GM18873 (cell line): ENCODE data around the gene IFNAR1.
"Not testable (repeated sequence)": the region's sequence is repeated elsewhere in the genome, so short reads cannot be mapped to it uniquely, and the experiment has no call there.

Source experiments
- ATAC-seq: cut with Tn5 transposase; IDR thresholded peaks from one replicate; pipeline ENCODE4 v1.9.1; 2021; ENCODE audit warnings: mild to moderate bottlenecking, moderate library complexity, moderate number of reproducible peaks; ENCODE audit not compliant: unreplicated experiment, low FRiP score

Gene IFNAR1

DNA sequence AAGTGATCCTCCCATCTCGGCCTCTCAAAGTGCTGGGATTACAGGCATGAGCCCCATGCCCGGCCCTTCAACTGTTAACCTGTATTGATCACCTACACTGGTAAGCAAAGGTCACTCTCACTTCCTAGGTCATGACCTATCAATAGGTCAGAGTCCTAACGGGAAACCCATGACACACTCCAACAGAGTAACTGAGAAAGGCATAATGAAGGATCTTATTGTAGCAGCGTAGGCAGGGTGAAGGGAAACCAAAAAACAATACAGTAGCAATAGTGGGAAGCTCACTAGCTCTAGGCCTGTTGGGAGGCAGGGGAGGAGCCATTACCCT is 19.5 kb upstream of the IFNAR1 start:
- ATAC-seq, result no peak

DNA sequence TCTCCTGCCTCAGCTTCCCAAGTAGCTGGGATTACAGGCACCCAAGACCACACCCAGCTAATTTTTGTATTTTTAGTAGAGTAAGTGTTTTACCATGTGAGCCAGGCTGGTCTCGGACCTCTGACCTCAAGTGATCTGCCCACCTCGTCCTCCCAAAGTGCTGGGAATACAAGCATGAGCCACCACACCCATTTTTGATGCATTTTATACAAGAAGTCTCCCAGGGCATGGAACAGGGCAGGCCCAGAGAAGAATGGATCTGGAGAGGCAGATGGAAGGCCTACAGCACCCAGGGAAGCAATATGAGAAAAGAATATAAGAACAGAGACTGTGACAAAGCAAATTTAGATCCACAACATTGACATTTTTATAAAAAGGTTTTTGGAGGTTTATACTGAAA is 18.8 kb upstream of the IFNAR1 start:
- no peak for ATAC-seq

DNA sequence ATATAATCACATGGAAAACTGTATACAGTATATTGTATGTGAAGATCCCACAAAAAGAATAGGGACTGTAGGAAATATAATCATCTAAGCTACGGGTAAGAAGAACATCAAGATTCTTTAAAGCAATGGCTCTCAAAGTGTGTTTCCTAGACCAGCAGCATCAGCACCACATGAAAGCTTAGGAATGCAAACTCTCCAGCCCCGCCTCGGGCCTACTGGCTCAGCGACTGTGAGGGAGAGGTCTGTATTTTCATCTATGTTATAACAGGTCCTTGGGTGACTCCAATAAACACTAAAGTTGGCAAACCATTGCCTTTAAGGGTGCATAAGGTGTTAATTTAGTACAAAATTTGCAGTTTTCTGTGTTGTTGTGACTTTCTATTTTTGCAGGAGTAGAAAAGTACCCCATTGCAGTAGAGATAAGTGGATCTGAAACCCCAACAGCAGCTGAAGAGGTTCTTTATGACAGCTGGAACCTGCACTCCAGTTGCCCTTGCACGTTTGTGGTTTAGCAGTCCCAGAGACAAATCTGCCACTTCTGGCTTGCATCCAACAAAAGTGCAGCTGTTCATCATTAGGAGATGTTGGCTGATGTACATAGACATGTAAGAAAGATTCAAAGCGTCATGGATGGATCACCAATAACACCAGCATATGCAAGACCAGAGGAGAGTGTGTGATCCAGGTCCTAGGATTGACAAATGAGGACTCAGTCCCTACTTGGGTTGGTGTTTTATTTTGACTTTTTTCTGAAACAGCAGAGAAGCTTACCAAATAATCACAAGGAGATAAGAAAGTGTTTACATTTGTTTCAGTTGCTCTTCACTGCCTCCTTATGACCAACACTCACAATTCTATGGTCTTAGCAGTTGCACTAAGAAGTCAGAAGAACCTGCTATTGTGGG is 15.9 kb upstream of the IFNAR1 start:
- peak; percentile 59 for ATAC-seq

DNA sequence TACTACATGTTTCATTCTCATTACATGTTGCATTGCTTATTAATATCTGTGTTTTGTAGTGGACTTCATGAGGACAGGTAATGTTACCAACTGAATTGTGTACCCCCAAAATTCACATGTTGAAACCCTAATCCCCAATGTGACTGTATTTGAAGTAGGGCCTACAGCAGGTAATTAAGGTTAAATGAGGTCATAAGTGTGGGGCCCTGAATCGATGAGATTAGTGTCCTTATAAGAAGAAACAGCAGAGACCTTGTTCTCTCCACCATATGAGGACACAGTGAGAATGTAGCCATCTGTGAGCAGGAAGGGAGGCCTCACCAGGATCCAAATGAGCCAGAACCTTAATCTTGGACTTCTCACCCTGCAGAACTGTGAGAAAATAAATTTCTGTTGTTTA is 15.0 kb upstream of the IFNAR1 start:
- ATAC-seq, result no peak

DNA sequence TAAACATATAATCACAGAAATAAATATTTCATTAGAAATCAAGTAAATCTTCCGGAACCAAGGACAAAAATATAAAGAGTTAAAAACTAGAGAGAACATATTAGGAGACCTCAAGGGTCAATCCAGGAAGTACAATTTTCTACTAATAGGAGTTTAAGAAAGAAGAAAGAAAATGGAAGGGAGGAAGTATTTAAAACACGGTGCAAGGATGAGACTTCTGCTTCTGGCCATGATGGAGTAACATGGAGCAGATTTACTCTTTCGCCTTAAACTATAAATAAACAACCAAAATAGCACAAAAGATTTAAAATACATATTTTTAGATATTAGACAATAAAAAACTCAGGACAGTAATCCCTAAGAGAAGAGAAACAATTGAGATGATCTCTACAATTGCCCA is 12.6 kb upstream of the IFNAR1 start:
- ATAC-seq, result no peak

DNA sequence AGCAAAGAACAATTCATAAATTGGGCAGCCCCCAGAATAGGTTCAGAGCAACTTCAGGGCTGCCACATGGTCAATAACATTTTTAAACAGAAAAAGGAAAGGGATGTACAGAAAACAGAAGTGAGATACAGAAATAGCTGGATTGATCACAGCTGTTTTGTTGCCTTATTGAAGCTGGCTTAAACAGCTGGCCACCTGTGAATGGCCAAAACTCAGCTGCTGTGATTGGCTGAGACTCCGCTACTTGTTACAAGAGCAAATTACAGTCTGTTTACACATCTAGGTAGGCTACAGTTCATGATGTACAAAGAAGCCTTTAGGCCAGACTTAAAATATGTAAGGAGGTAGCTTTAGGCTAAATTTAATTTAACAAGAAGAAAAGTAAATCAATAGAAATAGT is 11.6 kb upstream of the IFNAR1 start:
- no peak for ATAC-seq

DNA sequence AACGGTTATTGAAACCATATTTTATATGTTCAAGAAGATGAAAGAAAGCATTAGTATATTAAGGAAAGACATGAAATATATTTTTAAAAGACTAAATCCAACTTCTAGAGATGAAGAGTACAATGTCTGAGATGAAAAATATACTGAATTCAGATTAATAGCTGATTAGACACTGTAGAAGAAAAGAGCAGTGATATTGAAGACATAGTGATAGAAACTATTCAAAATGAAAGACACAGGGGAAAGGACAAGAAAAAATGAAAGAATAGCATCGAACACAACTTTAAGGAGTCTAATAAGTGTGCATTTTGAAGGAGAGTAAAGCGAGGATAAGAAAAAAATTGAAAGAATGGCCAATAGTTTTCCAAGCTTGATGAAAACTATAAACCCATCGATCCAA is 11.2 kb upstream of the IFNAR1 start:
- no peak for ATAC-seq

DNA sequence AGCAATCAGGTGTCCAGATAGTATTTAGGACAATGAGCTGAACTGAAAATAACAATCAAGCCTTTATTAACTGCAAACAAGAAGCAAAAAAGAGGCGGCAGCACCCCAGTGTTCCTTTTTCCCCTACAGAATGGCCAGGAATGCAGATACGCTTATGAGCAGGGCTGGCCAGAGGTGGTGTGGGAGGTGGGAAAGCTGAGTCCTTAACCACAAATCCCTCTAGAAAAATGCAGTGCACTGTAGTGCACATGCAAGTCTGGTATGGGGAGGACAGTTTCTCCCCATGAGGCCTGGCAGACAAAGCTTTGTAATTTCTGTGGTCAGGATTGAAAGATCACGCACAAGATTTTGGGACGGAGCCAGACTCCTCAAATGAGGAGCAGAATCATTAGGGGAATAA is 10.7 kb upstream of the IFNAR1 start:
- ATAC-seq, result no peak

DNA sequence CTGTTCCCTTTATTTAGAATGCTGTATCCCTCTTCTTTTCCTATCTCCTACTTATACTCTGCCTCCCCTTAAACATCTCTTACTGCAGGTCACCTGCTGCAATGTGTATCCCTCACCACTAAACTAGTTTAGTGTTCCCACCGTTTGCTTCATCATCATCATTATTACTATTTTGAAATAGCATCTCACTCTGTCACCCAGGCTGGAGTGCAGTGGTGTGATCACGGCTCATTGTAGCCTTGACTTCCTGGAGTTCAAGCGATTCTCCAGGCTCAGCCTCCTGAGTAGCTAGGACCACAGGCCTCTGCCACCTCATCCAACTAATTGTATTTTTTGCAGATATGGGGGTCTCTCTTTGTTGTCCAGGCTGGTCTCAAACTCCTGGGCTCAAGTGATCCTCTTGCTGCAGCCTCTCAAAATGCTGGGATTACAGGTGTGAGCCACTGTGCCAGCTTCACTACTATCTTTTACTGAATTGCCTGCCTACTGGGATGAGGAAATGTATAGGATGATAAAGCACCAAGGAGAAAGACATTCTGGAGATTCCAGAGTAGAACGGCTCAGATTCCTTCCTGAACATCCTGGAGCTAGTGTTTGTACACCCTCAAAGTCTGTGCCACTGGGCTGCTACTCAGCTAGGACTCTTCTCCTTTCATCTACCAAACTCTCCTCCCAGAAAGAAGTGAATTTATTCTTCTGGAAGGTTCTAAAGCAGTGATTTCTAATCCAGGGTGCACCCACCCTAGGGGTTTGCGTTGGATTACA is 8.6 kb upstream of the IFNAR1 start:
- ATAC-seq, result no peak

DNA sequence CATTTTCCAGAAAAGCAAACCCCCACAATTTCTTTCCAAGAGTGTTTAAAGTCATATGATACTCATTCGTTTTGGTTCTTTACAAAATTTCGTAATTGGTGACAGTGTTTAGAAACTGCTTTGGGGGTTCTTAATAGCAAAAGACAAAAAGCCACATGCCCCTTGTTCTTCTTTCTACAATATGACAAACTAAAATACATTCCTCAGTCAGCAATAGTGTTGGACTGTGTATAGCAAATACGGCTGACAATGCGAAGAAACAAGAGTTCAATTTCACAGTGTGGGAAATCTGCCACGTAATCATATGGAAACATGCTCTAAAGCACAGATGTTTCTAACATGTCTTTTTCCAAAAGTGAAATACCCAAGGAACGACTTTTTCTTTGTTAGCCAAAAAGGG is 7.6 kb upstream of the IFNAR1 start:
- no peak for ATAC-seq

DNA sequence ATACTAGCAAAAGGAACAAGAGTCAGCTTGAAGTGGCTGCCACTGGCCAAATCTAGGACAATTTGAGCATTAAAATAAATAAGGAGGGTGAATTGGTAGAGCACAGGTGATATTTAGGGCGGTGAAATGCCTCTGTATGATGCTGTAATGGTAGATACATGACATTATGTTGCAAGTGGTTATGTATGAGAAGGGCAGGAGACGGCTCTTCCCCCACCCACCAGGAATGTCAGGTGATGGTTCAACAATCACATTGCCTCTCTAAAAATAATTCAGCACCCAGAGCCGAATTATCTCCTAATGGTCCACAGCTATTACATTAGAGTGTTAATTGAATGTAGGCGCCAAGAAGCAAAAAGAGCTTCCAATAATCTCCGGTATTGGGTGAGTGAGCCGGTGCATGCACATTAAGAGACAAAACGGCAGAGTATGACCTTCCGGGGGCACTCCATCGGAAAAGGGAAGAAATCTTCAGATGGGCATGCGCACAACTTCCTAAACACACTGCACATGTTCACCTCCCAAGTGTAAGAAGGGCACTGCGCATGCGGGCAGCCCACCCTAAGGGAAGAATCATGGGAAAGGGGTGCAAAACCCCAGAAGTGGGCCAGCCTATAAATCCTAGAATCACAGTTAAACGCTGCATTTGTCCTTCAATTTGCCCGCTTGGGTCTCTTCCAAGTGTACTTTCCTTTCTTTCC is 6.8 kb upstream of the IFNAR1 start:
- no peak for ATAC-seq

DNA sequence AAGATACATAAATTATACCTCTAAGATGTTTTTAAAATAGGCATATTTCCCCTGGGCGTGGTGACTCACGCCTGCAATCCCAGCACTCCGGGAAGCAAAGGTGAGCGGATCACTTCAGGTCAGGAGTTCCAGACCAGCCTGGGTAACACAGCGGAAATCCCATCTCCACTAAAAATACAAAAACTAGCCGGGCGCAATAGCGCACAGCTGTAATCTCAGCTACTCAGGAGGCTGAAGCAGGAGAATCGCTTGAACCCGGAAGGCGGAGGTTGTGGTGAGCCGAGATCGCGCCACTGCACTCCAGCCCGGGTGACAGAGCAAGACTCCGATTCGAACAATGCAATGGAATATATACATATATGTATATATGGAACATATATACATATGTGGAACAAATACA is 3.8 kb upstream of the IFNAR1 start:
- not testable (repeated sequence) for ATAC-seq

DNA sequence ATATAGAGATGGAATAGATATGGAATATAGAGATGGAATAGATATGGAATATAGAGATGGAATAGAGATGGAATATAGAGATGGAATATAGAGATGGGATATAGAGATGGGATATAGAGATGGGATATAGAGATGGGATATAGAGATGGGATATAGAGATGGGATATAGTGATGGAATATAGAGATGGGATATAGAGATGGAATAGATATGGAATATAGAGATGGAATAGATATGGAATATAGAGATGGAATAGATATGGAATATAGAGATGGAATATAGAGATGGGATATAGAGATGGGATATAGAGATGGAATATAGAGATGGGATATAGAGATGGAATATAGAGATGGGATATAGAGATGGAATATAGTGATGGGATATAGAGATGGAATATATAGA is 1.2 kb upstream of the IFNAR1 start:
- ATAC-seq, result not testable (repeated sequence)

DNA sequence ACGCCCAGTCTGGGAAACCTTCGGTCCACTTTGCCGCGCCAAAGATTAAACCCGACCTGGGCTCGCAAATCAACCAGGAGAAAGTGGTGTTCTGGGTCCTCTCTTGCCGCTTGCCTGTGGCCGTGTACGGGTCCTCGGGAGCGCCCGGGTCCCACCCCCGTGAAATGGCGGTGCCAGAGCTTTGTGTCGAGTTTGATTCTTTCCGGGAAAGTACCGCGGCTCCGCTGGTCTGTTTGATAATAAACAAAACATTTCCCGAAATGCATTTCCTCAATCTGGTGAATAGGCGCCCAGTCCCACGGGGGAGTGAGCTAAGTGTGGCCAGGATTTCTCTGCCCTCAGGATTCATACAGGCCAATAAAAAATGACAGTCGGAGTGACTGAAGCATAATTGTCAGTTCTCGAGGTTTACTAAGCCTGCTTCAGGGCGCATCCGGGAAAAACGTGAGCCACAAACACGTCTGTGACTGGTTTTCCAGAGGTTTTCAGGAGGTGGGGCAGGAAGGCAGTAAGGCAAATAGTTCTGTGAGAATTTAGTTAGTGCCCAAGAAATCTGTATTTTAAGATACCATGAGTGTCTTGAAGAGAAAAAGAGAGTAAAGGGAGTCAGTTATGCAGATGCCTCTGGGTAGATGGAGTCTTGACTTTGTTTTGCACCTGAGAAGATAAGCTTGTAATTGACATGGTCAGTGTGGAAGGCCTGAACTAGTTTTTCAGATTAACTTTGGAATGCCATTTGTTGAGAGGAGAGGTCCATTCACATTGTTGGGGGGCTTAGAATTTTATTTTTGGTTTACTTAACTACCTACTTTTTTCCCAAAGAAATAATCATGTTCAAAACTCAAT is 675 bp downstream of the IFNAR1 start:
- ATAC-seq, result peak; percentile 26

DNA sequence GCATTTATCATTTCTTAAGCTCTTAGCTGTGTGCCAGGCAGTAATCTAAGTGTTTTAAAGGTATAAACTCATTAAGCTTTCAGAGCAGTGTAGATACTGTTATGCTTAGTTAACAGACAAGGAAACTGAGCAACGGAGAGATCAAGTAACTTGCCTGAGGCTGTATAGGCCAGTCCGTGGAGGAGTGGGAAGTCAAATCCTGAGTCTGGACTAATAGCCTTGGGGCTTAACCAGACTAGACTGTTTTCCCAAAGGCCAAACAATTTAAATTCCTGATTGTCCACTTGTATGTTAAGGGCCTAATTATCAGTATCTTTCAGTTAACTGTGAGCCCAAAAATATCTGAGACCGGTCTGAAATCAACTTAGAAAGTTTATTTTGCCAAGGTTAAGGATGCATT is 2.6 kb downstream of the IFNAR1 start:
- no peak for ATAC-seq

DNA sequence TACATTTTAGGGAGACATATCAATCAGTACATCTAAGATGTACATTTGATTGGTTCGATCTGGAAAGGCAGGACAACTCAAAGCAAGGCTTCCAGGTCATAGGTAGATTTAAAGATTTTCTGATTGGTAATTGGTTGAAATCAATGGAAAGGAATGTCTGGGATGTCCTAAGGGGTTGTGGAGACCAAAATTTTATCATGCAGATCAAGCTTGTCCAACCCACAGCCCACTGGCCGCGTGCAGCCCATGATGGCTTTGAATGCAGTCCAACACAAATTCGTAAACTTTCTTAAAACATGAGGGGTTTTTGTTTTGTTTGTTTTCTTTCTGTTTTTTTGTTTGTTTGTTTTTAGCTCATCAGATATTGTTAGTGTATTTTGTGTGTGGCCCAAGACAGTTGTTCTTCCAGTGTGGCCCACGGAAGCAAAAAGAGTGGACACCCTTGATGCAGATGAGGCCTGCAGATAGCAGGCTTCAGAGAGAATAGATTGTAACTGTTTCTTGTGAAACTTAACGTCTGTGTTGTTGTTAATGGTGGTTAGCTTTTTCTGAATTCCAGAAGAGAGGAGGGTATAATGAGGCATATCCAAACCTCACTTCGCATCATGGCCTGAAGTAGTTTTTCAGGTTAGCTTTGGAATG is 3.1 kb downstream of the IFNAR1 start:
- no peak for ATAC-seq

DNA sequence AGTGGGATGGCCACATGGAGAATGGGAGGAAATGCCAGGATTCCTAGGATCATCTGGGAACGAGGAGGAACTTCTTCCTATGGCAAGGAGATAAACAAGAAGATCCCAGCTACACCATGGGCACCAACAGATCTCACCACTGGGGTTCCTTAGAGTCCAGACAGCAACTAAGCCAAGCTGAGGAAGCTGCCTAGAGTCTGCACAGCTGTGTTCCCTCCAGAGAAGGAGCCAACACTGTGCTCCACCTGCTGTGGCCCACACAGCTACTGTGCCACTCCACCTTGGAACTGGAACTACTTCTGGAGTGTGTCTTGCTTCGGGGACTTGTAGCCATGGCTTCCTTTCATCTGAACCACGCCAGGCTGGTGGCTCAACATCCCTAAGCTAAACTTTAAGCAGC is 6.0 kb downstream of the IFNAR1 start:
- ATAC-seq, result no peak

DNA sequence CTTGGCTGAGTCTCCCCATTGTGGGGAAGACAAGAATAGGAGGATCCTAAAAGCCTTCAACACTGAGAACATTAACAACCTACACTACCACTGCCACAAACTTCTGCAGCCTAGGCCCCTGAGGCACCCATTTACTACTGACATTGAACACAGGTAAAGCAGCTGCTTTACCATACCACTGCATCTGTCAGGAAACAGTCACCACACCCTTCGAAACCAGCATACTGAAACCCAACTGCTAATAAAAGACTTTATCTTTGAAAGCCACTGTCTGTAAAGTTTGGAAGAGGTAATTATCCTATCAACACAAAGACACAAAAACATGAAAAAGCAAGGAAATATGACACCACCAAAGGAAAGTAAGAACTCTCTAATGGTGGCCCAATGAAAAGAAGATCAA is 7.4 kb downstream of the IFNAR1 start:
- peak; percentile 62 for ATAC-seq

DNA sequence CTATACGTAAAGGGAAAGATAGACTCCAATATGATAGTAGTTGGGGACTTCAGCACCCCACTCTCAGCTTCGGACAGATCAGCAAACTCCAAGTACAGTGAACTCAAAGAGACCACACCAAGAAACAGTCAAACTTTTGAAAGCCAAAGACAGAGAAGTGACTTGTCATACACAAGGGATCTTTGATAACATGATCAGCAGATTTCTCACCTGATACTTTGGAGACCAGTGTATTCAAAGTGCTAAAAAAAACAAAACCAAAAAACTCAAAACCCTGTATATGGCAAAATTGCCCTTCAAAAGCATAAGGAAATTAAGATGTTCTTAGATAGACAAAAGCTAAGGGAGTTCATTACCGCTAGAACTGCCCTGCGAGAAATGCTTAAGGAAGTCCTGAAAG is 9.4 kb downstream of the IFNAR1 start:
- no peak for ATAC-seq

DNA sequence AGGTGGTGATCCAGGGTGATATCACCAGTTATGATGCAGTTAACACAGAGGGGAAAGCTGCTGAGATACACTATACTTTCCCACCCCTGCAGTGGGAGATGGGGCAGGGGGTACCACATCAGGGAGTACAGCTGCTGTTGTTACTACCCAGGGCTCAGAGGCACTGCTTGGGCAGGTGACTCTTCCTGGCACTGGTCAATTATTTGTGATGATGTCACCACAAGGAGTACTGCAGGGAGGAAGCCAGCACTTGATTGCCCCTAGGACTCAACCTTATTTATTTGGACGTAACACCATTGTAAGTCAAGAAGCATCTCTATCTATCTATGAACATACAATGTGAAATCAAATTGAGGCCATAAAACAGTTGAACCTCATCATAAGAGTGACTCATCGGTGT is 10.1 kb downstream of the IFNAR1 start:
- ATAC-seq, result no peak
